Activated naive CD4-positive, alpha-beta T cell treated with anti-CD3 and anti-CD28 coated beads, Interleukin-2, amount 50 U/mL, for 24 hours (primary cell): ENCODE results near the gene UNC5CL.

Experiments used
- H3K27ac Mint-ChIP-seq: one replicate; pipeline ENCODE4 v1.8.0; 2021; ENCODE audit warnings: mild to moderate bottlenecking, mixed read lengths
- H3K27me3 Mint-ChIP-seq: one replicate; pipeline ENCODE4 v1.8.0; 2021; ENCODE audit warnings: mixed read lengths
- H3K36me3 Mint-ChIP-seq: one replicate; pipeline ENCODE4 v1.8.0; 2021; ENCODE audit warnings: mixed read lengths
- H3K4me1 Mint-ChIP-seq: one replicate; pipeline ENCODE4 v1.8.0; 2021; ENCODE audit warnings: mixed read lengths
- H3K4me3 Mint-ChIP-seq: one replicate; pipeline ENCODE4 v1.8.0; 2021; ENCODE audit warnings: mild to moderate bottlenecking, mixed read lengths
- H3K9me3 Mint-ChIP-seq: one replicate; pipeline ENCODE4 v1.8.0; 2021; ENCODE audit warnings: mixed read lengths

The UNC5CL gene

GRCh38 chr6:41071923-41072835 is 33.2 kb upstream of the UNC5CL start, which contains the start of gene OARD1:
OARD1 (minus strand) TSS chr6:41072356; CDS start chr6:41071634, 722 bp downstream.
- Mint-ChIP-seq H3K36me3 (peaks cover 13% of the 10 kb centered on the region), H3K27me3 (no peaks in the 10 kb centered on the region), H3K4me3 (peak within 1 kb of the TSS; percentile 97), H3K4me1 (peaks cover 55% of the 10 kb centered on the region), H3K9me3 (no peaks in the 10 kb centered on the region), H3K27ac (peak within 1 kb of the TSS; percentile 97)

DNA sequence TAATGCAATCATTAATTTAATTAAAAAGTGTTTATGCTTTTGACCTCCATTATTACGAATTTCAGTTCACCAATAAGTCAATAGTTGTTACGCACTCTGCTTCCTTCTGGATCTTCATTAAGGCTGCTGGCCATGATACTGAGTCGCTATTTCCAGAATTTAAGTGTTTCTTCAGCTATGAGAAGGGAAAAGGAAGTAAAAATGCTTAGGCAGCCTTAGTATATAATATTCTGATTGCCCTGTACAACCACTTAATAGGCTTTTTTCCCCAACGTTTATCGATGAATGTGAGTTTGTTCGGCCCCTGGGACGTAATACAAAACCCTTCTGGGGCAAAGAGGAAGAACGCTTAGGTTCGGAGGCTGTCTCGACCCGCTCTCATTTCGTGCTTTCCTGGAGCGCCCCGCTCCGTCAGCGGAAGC is 32.5 kb upstream of the UNC5CL start:
- Mint-ChIP-seq H3K27ac (peak overlapping the region; percentile 97), H3K9me3 (no peaks in the 10 kb centered on the region), H3K36me3 (peaks cover 19% of the 10 kb centered on the region), H3K27me3 (no peaks in the 10 kb centered on the region), H3K4me3 (peak overlapping the region; percentile 97), H3K4me1 (peaks cover 55% of the 10 kb centered on the region)

- Mint-ChIP-seq H3K4me1 (peaks cover 39% of the 10 kb centered on the region), H3K27me3 (no peaks in the 10 kb centered on the region), H3K27ac (peak overlapping the region; percentile 51), H3K36me3 (peaks cover 19% of the 10 kb centered on the region), H3K9me3 (no peaks in the 10 kb centered on the region), H3K4me3 (no peak overlapping the region)
Observed at GRCh38 chr6:41066867-41067304, 27.9 kb upstream of the UNC5CL start.

DNA sequence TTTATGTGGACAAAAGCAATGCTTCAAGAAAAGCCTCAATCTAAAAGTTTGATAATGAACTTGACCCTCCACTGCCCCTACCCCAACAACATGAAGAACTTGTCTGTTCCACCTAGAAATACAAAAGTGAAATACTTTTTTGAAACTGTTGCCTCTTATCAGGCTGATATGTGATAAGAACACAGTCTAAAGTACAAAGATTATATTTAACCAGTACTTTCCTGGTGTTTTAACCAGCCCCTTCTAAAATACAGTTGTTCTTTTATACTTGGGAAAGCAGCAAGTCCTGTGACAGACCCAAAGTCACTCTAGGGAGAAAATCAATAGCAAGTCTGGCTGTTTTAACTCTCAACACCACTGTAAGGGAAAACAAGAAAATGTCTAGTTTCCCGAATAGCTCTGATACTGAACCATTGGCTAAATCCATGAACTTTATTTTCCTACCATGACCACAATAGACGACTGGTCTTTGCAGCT is 26.6 kb upstream of the UNC5CL start:
- no peak overlapping the region for H3K27ac Mint-ChIP-seq
- no peaks in the 10 kb centered on the region for H3K9me3 Mint-ChIP-seq
- H3K4me1 Mint-ChIP-seq: peaks cover 28% of the 10 kb centered on the region
- no peak overlapping the region for H3K4me3 Mint-ChIP-seq
- no peaks in the 10 kb centered on the region for H3K27me3 Mint-ChIP-seq
- H3K36me3 Mint-ChIP-seq: peaks cover 22% of the 10 kb centered on the region

GRCh38 chr6:41064841-41065240 is 25.8 kb upstream of the UNC5CL start:
- H3K9me3 Mint-ChIP-seq: no peaks in the 10 kb centered on the region
- H3K27ac Mint-ChIP-seq: no peak overlapping the region
- H3K4me1 Mint-ChIP-seq: peaks cover 23% of the 10 kb centered on the region
- H3K27me3 Mint-ChIP-seq: no peaks in the 10 kb centered on the region
- H3K4me3 Mint-ChIP-seq: no peak overlapping the region
- H3K36me3 Mint-ChIP-seq: peaks cover 24% of the 10 kb centered on the region

GRCh38 chr6:41063884-41064285 is 24.9 kb upstream of the UNC5CL start:
- Mint-ChIP-seq H3K36me3 (peaks cover 25% of the 10 kb centered on the region), H3K9me3 (no peaks in the 10 kb centered on the region), H3K27me3 (no peaks in the 10 kb centered on the region), H3K4me1 (peaks cover 19% of the 10 kb centered on the region), H3K4me3 (no peak overlapping the region), H3K27ac (no peak overlapping the region)

DNA sequence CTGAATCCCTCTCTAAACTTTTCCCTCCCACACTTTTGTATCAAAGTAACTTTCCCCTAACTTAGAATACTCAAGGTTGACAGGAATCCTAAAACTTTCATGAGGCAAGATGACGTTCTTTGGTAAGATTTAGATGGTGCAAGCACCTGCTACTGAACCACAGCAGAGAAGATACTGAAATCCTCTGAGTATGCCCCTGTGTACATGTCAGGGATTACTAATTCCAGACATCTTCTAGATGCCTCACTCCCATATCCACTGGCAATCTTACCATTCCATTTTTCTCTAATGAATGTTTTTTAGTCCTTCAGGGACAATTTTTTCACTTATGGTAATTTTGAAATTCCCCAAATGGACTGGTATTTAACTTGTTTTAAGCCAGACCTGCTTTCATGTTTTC is 23.0 kb upstream of the UNC5CL start:
- H3K36me3 Mint-ChIP-seq: peaks cover 23% of the 10 kb centered on the region
- peaks cover 20% of the 10 kb centered on the region for H3K4me1 Mint-ChIP-seq

GRCh38 chr6:41061196-41061726 is 22.2 kb upstream of the UNC5CL start:
- Mint-ChIP-seq H3K27me3 (no peaks in the 10 kb centered on the region), H3K4me3 (no peak overlapping the region), H3K27ac (no peak overlapping the region), H3K9me3 (no peaks in the 10 kb centered on the region), H3K36me3 (peaks cover 16% of the 10 kb centered on the region), H3K4me1 (peaks cover 14% of the 10 kb centered on the region)

More for the DNA sequence above, 23.0 kb upstream of the UNC5CL start:
- no peak overlapping the region for H3K4me3 Mint-ChIP-seq
- no peaks in the 10 kb centered on the region for H3K27me3 Mint-ChIP-seq
- no peaks in the 10 kb centered on the region for H3K9me3 Mint-ChIP-seq
- H3K27ac Mint-ChIP-seq: no peak overlapping the region

DNA sequence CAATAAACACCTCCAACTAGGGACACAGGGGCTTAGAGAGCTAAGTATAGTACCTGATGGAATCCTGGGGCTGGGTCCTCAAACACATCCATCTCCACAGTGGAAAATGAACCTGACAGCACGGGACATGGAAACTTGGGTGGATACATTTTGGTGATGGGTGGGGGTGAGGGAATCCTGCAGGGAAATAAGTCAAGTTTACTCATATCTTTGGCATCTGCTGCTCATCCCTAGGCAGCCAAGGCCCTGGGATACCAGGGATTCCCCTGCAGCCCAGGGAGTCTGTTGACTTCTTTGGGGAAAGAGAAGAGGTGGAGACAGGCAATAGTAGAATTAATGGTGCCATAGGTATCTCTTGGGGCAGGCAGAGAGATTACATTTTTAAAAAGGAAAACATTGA is 20.5 kb upstream of the UNC5CL start:
- H3K36me3 Mint-ChIP-seq: peaks cover 15% of the 10 kb centered on the region
- no peaks in the 10 kb centered on the region for H3K9me3 Mint-ChIP-seq
- H3K4me3 Mint-ChIP-seq: no peak overlapping the region
- peaks cover 10% of the 10 kb centered on the region for H3K4me1 Mint-ChIP-seq
- H3K27ac Mint-ChIP-seq: no peak overlapping the region
- H3K27me3 Mint-ChIP-seq: no peaks in the 10 kb centered on the region

- peaks cover 13% of the 10 kb centered on the region for H3K36me3 Mint-ChIP-seq
- H3K27ac Mint-ChIP-seq: peak overlapping the region; percentile 23
- no peaks in the 10 kb centered on the region for H3K27me3 Mint-ChIP-seq
Observed at GRCh38 chr6:41058783-41059181, 19.8 kb upstream of the UNC5CL start.

GRCh38 chr6:41056768-41057490 is 17.9 kb upstream of the UNC5CL start:
- Mint-ChIP-seq H3K36me3 (peaks cover 11% of the 10 kb centered on the region), H3K9me3 (no peaks in the 10 kb centered on the region), H3K27ac (no peak overlapping the region)

More at GRCh38 chr6:41058783-41059181, 19.8 kb upstream of the UNC5CL start:
- Mint-ChIP-seq H3K4me1 (peaks cover 5% of the 10 kb centered on the region), H3K4me3 (no peak overlapping the region), H3K9me3 (no peaks in the 10 kb centered on the region)

DNA sequence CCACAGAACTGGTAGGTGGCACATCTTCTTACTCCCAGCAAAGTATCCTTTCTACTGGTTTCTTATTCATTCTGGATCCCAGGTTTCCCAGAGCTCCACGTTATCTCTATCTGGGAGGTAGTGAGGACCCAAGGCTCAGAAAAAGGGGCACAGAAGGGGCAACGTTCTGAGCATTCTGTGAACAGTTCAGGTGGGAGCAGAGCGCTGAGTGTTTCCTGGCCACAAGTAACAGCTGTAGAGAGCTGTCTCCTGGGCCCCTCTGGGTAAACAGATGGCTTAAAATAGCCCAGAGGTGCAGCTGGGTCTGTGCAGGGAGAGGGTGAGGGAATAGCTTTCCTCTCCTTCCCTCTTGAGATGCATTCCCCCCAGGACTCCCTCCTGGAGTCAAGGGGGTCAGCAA is 16.1 kb upstream of the UNC5CL start:
- H3K4me1 Mint-ChIP-seq: peaks cover 26% of the 10 kb centered on the region
- H3K4me3 Mint-ChIP-seq: no peak overlapping the region
- peaks cover 9% of the 10 kb centered on the region for H3K36me3 Mint-ChIP-seq
- no peak overlapping the region for H3K27ac Mint-ChIP-seq
- no peaks in the 10 kb centered on the region for H3K9me3 Mint-ChIP-seq
- no peaks in the 10 kb centered on the region for H3K27me3 Mint-ChIP-seq

More at GRCh38 chr6:41056768-41057490, 17.9 kb upstream of the UNC5CL start:
- no peak overlapping the region for H3K4me3 Mint-ChIP-seq
- no peaks in the 10 kb centered on the region for H3K27me3 Mint-ChIP-seq
- peaks cover 19% of the 10 kb centered on the region for H3K4me1 Mint-ChIP-seq

- Mint-ChIP-seq H3K4me1 (peaks cover 26% of the 10 kb centered on the region), H3K27ac (no peak overlapping the region), H3K4me3 (no peak overlapping the region), H3K9me3 (no peaks in the 10 kb centered on the region), H3K27me3 (no peaks in the 10 kb centered on the region), H3K36me3 (peaks cover 6% of the 10 kb centered on the region)
Observed at GRCh38 chr6:41054511-41054910, 15.5 kb upstream of the UNC5CL start.

GRCh38 chr6:41053041-41053440 is 14.0 kb upstream of the UNC5CL start, which contains the start of gene APOBEC2:
APOBEC2 (plus strand) TSS chr6:41053202; CDS start chr6:41053348, 146 bp downstream.
- H3K4me1 Mint-ChIP-seq: peaks cover 21% of the 10 kb centered on the region
- no peaks in the 10 kb centered on the region for H3K27me3 Mint-ChIP-seq
- peaks cover 7% of the 10 kb centered on the region for H3K36me3 Mint-ChIP-seq
- peak within 1 kb of the TSS; percentile 24 for H3K4me3 Mint-ChIP-seq
- peak within 1 kb of the TSS; percentile 3 for H3K27ac Mint-ChIP-seq
- H3K9me3 Mint-ChIP-seq: no peaks in the 10 kb centered on the region

DNA sequence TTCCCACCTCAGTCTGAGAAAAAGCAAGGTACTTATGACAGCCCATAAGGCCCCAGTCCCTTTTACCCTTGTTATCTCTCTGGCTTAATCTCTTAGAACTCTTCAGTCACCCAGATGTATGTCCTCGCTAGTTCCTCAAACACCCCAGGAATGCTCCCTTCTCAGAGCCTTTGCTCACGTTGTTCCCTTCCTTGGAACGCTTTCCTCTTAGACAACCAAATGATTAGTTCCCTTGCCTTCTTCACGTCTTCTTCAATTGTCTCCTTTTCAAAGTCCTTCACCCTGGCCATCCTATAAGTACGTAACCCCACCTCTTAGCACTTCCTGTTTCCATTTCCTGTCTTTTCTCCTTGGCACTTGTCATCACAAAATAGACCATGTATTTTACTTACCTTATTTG is 12.9 kb upstream of the UNC5CL start:
- Mint-ChIP-seq H3K27me3 (no peaks in the 10 kb centered on the region), H3K4me3 (peak overlapping the region; percentile 24), H3K27ac (peak overlapping the region; percentile 3), H3K36me3 (peaks cover 10% of the 10 kb centered on the region), H3K4me1 (peaks cover 21% of the 10 kb centered on the region), H3K9me3 (no peaks in the 10 kb centered on the region)
